ENCODE data around the gene SUN2. TPM values are rescaled to one million over a fixed set of nuclear protein-coding genes. Genes with fewer than 3 reads are reported as not detected.
"Not testable (repeated sequence)": the region's sequence is repeated elsewhere in the genome, so short reads cannot be mapped to it uniquely, and the experiment has no call there.

Gene SUN2
- 31.8 and 33.4 TPM in 2 replicates for total RNA-seq (2014; rRNA removed; shearing (Covaris generic))

- H3K36me3 ChIP-seq (replicated peaks; ENCODE audit: control insufficient read depth, insufficient read depth, low read length): no peaks in the 10 kb centered on the region
- H3K4me3 ChIP-seq (ENCODE audit: insufficient read depth, low read depth, low read length): peak within 1 kb of the TSS; percentile 84
- H3K27me3 ChIP-seq (ENCODE audit: control insufficient read depth, insufficient read depth, low read length): peaks cover 2% of the 10 kb centered on the region
- DNase-seq: peak; percentile 99
These were observed at the start of gene SUN2 for GRCh38 chr22:38755911-38756532. Gene SUN2 (minus strand): TSS chr22:38755998. CDS start chr22:38752628, 3,370 bp downstream.

GRCh38 chr22:38805041-38805593 is 49.3 kb upstream of the SUN2 start:
- not testable (repeated sequence) for H3K4me3 ChIP-seq (ENCODE audit: insufficient read depth, low read depth, low read length); H3K36me3 ChIP-seq (replicated peaks; ENCODE audit: control insufficient read depth, insufficient read depth, low read length); DNase-seq; H3K27me3 ChIP-seq (ENCODE audit: control insufficient read depth, insufficient read depth, low read length)

GRCh38 chr22:38802671-38803121 is 46.9 kb upstream of the SUN2 start:
- peak overlapping the region; percentile 51 for H3K4me3 ChIP-seq (ENCODE audit: insufficient read depth, low read depth, low read length)
- DNase-seq: peak; percentile 63
- H3K36me3 ChIP-seq (replicated peaks; ENCODE audit: control insufficient read depth, insufficient read depth, low read length): no peaks in the 10 kb centered on the region
- H3K27me3 ChIP-seq (ENCODE audit: control insufficient read depth, insufficient read depth, low read length): 0 out of 2 replicates have a peak, but pooled peaks cover 3% of the 10 kb centered on the region

- H3K4me3 ChIP-seq (ENCODE audit: insufficient read depth, low read depth, low read length): no peak overlapping the region
- no peaks in the 10 kb centered on the region for H3K36me3 ChIP-seq (replicated peaks; ENCODE audit: control insufficient read depth, insufficient read depth, low read length)
- DNase-seq: no peak
These were observed 43.6 kb upstream of the SUN2 start for GRCh38 chr22:38799265-38800002.

GRCh38 chr22:38798496-38798895 is 42.7 kb upstream of the SUN2 start:
- H3K27me3 ChIP-seq (ENCODE audit: control insufficient read depth, insufficient read depth, low read length): 0 out of 2 replicates have a peak, but pooled peaks cover 4% of the 10 kb centered on the region
- H3K36me3 ChIP-seq (replicated peaks; ENCODE audit: control insufficient read depth, insufficient read depth, low read length): no peaks in the 10 kb centered on the region
- no peak overlapping the region for H3K4me3 ChIP-seq (ENCODE audit: insufficient read depth, low read depth, low read length)

More at GRCh38 chr22:38799265-38800002, 43.6 kb upstream of the SUN2 start:
- 0 out of 2 replicates have a peak, but pooled peaks cover 4% of the 10 kb centered on the region for H3K27me3 ChIP-seq (ENCODE audit: control insufficient read depth, insufficient read depth, low read length)

GRCh38 chr22:38796262-38796957 is 40.6 kb upstream of the SUN2 start:
- H3K27me3 ChIP-seq (ENCODE audit: control insufficient read depth, insufficient read depth, low read length): 0 out of 2 replicates have a peak, but pooled peaks cover 2% of the 10 kb centered on the region
- no peak overlapping the region for H3K4me3 ChIP-seq (ENCODE audit: insufficient read depth, low read depth, low read length)
- H3K36me3 ChIP-seq (replicated peaks; ENCODE audit: control insufficient read depth, insufficient read depth, low read length): no peaks in the 10 kb centered on the region
- DNase-seq: no peak

More at GRCh38 chr22:38798496-38798895, 42.7 kb upstream of the SUN2 start:
- no peak for DNase-seq

- 0 out of 2 replicates have a peak, but pooled peaks cover 2% of the 10 kb centered on the region for H3K27me3 ChIP-seq (ENCODE audit: control insufficient read depth, insufficient read depth, low read length)
- no peak for DNase-seq
- H3K36me3 ChIP-seq (replicated peaks; ENCODE audit: control insufficient read depth, insufficient read depth, low read length): no peaks in the 10 kb centered on the region
- H3K4me3 ChIP-seq (ENCODE audit: insufficient read depth, low read depth, low read length): no peak overlapping the region
These were observed 39.8 kb upstream of the SUN2 start for GRCh38 chr22:38795569-38795968.

GRCh38 chr22:38793721-38794466 is 38.1 kb upstream of the SUN2 start, which contains the start of gene DNAL4:
Gene DNAL4 (minus strand): TSS chr22:38794143. CDS start chr22:38782731, 11,412 bp downstream.
- Histone ChIP-seq H3K36me3 (replicated peaks; ENCODE audit: control insufficient read depth, insufficient read depth, low read length) (no peaks in the 10 kb centered on the region), H3K27me3 (ENCODE audit: control insufficient read depth, insufficient read depth, low read length) (0 out of 2 replicates have a peak, but pooled peaks cover 2% of the 10 kb centered on the region), H3K4me3 (ENCODE audit: insufficient read depth, low read depth, low read length) (peak within 1 kb of the TSS; percentile 69)
- peak; percentile 96 for DNase-seq

GRCh38 chr22:38793317-38793716 is 37.5 kb upstream of the SUN2 start:
- DNase-seq: no peak
- H3K36me3 ChIP-seq (replicated peaks; ENCODE audit: control insufficient read depth, insufficient read depth, low read length): no peaks in the 10 kb centered on the region
- peak overlapping the region; percentile 69 for H3K4me3 ChIP-seq (ENCODE audit: insufficient read depth, low read depth, low read length)
- 0 out of 2 replicates have a peak, but pooled peaks cover 2% of the 10 kb centered on the region for H3K27me3 ChIP-seq (ENCODE audit: control insufficient read depth, insufficient read depth, low read length)

GRCh38 chr22:38792833-38793232 is 37.0 kb upstream of the SUN2 start:
- DNase-seq: no peak
- Histone ChIP-seq H3K4me3 (ENCODE audit: insufficient read depth, low read depth, low read length) (no peak overlapping the region), H3K36me3 (replicated peaks; ENCODE audit: control insufficient read depth, insufficient read depth, low read length) (no peaks in the 10 kb centered on the region), H3K27me3 (ENCODE audit: control insufficient read depth, insufficient read depth, low read length) (0 out of 2 replicates have a peak, but pooled peaks cover 2% of the 10 kb centered on the region)

GRCh38 chr22:38789606-38790005 is 33.8 kb upstream of the SUN2 start:
- Histone ChIP-seq H3K27me3 (ENCODE audit: control insufficient read depth, insufficient read depth, low read length) (no peaks in the 10 kb centered on the region), H3K36me3 (replicated peaks; ENCODE audit: control insufficient read depth, insufficient read depth, low read length) (no peaks in the 10 kb centered on the region), H3K4me3 (ENCODE audit: insufficient read depth, low read depth, low read length) (no peak overlapping the region)
- no peak for DNase-seq

GRCh38 chr22:38788846-38789245 is 33.0 kb upstream of the SUN2 start:
- H3K27me3 ChIP-seq (ENCODE audit: control insufficient read depth, insufficient read depth, low read length): no peaks in the 10 kb centered on the region
- H3K36me3 ChIP-seq (replicated peaks; ENCODE audit: control insufficient read depth, insufficient read depth, low read length): no peaks in the 10 kb centered on the region
- H3K4me3 ChIP-seq (ENCODE audit: insufficient read depth, low read depth, low read length): no peak overlapping the region
- no peak for DNase-seq

GRCh38 chr22:38788021-38788816 is 32.4 kb upstream of the SUN2 start:
- no peaks in the 10 kb centered on the region for H3K27me3 ChIP-seq (ENCODE audit: control insufficient read depth, insufficient read depth, low read length)
- DNase-seq: no peak
- H3K4me3 ChIP-seq (ENCODE audit: insufficient read depth, low read depth, low read length): no peak overlapping the region
- no peaks in the 10 kb centered on the region for H3K36me3 ChIP-seq (replicated peaks; ENCODE audit: control insufficient read depth, insufficient read depth, low read length)
